GM23248 (cell line): Measurements from ENCODE around the gene ZBED5.

ENCODE experiments used
- EZH2 ChIP-seq: fragments of 200-600 bp; sonication (generic); IDR thresholded peaks from 2 replicates; pipeline ENCODE4 v1.6.1; 2018; ENCODE audit warnings: antibody characterized with exemption, mild to moderate bottlenecking; ENCODE audit not compliant: insufficient read depth, poor library complexity, severe bottlenecking
- EZH2phosphoT487 ChIP-seq: fragments of 200-600 bp; sonication (generic); IDR thresholded peaks from 2 replicates; pipeline ENCODE4 v1.6.1; 2018; ENCODE audit warnings: antibody characterized with exemption, moderate library complexity, mild to moderate bottlenecking, low read depth; ENCODE audit not compliant: insufficient read depth

DNA sequence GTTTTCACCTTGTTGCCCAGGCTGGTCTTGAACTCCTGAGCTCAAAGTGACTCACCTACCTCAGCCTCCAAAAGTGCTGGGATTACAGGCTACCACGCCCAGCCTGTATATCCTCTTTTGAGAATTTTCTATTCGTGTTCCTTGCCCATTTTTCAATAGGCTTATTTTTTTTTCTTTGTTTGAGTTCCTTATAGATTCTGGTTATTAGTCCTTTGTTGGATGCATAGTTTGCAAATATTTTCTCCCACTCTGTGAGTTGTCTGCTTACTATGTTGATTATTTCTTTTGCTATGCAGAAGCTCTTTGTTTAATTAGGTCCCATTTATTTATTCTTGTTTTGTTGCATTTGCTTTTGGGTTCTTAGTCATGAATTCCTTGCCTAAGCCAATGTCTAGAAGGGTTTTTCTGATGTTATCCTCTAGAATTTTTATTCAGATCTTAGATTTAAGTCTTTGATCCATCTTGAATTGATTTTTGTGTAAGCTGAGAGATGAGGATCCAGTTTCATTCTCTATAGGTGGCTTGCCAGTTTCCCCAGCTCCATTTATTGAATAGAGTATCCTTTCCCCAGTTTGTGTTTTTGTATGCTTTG is 17.7 kb upstream of the ZBED5 start:
- no peak for TF ChIP-seq EZH2
- no peak for TF ChIP-seq EZH2phosphoT487
